Measurements from ENCODE around the gene RILPL2.

- TF ChIP-seq, protein P1, sequence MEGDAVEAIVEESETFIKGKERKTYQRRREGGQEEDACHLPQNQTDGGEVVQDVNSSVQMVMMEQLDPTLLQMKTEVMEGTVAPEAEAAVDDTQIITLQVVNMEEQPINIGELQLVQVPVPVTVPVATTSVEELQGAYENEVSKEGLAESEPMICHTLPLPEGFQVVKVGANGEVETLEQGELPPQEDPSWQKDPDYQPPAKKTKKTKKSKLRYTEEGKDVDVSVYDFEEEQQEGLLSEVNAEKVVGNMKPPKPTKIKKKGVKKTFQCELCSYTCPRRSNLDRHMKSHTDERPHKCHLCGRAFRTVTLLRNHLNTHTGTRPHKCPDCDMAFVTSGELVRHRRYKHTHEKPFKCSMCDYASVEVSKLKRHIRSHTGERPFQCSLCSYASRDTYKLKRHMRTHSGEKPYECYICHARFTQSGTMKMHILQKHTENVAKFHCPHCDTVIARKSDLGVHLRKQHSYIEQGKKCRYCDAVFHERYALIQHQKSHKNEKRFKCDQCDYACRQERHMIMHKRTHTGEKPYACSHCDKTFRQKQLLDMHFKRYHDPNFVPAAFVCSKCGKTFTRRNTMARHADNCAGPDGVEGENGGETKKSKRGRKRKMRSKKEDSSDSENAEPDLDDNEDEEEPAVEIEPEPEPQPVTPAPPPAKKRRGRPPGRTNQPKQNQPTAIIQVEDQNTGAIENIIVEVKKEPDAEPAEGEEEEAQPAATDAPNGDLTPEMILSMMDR (IDR thresholded peaks at IDR 0.05; ENCODE audit: insufficient read depth, low read depth, low read length) = no peak
- TF ChIP-seq EZH2 (IDR thresholded peaks at IDR 0.05; ENCODE audit: insufficient read depth, low read length) = no peak
These were observed 39.1 kb downstream of the RILPL2 start for GRCh38 chr12:123397400-123397799.

Data from astrocyte (in vitro differentiated cells and primary cell).